NOMO-1 treated with dmso at 0.1 percent for 144 hours (cell line): ENCODE results near the gene PRKACG.

Source experiments
- DNase-seq: peaks from one replicate; lab custom pipeline; 2025; ENCODE audit not compliant: unreplicated experiment; lab: John Stamatoyannopoulos, UW

The PRKACG gene

DNA sequence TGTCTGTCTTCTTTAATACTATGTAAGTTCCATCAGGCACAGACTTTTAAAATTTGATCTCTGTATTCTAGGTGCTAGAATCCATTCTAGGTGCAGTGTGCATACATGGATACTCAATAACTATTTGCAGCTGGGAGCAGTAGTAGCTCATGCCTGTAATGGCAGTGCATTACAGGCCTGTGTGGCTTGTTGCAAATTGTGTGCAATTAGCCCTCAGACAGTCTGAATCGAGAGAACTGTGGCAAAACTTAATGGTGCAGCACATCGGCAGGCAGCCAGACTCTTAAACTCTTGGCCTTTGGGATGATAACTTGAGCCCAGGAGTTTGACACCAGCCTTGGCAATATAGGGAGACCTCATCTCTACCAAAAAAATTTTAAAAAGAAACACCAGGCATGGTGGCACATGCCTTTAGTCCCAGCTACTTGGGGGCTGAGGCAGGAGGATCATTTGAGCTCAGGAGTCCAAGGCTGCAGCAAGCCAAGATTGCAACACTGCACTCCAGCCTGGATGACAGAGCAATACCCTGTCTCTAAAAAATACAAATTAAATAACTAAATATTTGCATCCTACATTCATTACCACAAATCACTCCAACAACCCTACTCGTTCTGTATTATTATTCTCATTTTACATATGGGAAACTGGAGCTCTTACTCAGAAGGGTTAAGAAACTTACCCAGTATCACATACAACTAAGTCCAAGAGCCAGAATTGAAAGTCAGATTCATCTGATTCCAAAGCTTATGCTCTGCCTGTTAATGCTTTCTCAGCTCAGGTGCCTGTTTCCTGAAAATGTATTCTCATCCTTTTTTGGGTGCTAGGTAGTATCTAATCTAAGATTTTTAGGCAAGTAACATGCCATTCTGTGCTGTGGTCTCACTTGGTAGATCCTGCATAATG lies 30.1 kb downstream of the PRKACG start:
- DNase-seq = no peak

DNA sequence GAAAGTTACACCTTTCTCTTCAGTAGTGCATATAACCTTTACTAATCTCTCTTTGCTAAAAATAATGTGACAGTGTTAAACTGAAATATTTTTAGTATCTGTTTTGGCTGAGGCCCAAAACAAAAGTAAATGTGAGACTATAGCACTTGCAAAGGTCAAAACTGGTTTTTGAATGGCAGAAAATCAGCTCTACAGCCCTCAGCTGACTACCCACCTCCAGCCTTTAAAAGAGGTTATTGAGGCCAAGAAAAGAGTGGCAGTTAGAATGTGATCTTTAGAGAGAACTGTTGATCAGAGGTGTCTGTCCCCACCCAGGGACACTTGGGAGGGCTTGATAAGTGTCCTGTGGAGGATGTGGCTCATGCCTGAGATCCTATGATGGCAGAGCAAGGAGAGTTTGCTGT lies 30.9 kb downstream of the PRKACG start:
- DNase-seq = no peak

DNA sequence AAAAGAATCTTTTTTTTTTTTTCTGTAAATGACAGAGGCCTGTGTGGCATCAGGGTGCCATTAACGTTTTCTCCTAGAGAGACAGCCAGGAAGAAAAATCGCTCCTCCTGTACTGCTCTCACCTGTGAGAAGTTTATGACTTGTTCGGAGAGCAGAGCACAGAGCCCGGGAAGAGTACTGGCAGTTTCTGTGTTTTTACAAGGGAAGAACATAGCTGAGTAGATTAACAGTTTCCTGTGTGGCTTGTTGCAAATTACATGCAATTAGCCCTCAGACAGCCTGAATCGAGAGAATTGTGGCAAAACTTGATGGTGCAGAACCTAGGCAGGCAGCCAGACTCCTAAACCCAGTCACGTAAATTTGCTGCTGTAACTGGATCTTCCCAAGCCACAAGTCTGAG lies 32.1 kb downstream of the PRKACG start:
- DNase-seq = peak; percentile 28

DNA sequence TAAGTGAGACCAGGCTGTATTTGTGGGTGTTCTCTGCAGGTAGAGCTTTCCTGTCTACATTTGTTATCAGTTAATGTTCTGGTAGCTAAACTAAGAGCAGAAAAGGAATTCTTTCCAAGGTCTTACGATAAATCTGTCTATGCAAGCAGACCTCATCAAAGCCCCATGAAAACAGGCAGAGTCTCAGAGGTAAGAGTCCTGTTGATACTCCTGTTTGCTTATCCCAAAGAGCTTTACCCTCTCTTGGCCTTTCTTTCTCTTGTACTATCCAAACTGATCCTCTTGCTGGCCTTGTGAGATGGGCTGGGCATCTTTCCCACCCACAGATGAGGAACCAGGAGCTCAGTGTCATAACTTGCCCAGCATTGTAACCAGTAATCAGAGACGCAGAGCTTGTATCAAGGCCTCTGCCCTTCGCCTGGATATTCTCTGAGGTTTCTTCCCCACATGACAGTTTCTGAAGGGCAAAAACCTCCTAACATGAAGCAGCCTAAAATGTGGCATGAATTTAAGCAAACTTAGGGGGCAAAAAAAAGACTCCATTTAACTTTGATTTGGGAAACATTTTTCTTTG lies 33.5 kb downstream of the PRKACG start:
- DNase-seq = no peak

DNA sequence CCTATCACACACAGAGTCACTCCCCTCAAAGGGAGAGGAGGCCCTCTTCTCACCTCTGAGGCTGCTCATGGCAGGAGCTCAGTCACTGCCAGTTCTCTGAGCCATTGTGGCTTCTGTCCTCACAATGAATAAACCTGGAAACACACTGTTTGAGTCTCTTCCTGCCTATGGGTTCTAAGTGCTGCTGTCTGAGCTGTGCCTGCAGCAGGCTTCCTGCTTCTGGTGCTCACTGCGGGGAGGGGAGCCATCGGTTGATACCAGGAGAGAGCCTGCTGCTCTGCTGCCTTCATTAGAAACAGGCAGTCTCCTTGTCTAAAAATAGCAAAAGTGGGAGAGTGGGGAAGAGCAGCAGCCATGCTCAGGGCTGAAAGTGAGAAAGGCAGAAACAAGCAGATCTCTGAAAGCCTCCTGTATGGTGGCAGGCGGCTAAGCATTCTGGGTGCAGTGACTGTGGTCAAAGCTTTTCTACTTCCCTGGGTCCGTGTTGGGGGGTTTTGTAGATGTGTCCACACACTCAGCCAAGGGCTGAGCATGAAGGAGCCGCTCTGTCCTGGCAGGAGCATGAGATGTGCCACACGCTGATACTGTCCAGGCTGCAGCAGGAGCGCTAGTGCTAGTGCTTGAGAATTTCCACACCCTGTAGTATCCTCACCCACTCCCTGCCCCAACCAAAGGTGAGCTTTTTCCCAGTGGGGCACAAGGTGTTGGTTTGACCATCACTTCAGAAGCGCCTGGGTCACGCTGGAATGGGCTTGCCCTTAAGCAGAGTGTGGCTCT lies 34.2 kb downstream of the PRKACG start:
- no peak for DNase-seq

DNA sequence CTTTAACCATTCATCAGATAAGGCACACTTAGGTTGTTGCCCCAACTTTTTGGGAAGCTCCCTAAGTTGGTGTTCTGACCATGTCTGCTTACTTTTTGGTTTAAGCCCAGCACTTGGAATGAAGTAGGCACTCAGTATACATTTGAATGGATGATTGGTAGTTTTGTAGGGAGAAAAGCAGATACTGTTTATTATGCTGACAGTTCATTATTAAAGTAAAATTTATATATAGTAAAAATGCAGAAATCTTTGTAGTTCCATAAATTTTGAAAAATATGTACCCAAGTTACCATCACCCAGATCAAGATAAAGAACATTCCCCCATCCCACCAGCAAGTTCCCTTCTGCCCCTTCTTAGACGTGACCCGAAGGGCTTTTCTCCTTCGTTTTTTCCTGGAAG lies 35.4 kb downstream of the PRKACG start:
- no peak for DNase-seq

DNA sequence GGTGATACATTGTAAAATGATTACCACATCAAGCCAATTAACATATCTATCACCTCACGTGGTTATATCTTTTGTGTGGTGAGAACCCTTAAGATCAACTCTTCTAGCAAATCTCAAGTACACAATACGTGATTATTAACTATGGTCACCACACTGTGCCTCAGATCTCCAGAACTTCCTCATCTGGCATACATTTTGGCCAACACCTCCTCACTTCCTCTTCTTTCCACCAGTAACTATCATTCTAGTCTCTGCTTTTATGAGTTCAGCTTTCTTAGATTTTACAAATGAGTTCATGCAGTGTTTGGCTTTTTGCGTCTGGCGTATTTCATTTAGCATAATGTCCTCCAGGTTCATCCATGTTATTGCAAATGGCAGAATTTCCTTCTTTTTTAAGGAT lies 35.8 kb downstream of the PRKACG start:
- DNase-seq = peak; percentile 60

DNA sequence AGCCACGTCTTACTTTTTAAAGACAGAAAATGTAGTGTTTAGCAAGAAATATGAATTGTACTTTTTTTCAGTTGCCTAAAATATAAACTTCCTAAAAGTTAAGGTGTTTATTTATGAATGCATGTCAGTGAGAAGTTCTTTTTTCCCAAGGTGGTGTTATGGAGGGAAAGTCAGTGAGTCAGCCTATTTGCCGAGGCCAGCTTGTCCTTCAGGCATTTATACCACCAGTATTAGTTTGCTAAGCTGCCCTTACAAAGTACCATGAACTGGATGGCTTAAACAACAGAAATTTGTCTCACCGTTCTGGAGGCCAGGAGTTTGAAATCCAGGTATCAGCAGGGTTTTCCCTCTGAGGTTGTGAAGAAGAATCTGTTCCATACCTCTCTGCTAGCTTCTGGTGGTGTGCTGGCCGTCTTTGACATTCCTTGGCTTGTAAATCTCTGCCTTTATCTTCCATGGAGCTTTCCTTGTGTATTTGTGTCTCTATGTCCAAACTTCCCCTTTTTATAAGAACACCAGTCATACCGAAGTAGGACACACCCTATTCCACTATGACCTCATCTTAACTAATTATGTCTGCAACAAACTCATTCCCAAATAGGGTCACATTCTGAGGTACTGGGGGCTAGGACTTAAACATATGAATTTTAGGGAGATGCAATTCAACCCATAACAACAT lies 38.4 kb downstream of the PRKACG start:
- no peak for DNase-seq

DNA sequence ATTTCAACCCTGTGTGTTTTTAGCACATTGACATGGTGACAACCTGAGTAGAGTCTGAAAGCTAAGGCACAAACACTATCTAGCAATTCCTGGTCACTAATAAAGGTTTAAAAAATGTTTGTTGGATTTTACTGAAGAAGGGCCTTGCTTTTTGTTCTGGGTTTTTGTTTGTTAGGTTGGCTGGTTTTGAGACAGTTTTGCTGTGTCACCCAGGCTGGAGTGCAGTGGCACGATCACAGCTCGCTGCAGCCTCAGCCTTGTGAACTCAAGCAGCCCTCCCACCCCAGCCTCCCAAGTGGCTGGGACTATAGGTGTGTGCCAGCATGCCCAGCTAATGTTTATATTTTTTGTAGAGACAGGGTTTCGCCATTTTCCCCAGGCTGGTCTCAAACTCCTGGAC lies 39.0 kb downstream of the PRKACG start:
- DNase-seq = no peak

DNA sequence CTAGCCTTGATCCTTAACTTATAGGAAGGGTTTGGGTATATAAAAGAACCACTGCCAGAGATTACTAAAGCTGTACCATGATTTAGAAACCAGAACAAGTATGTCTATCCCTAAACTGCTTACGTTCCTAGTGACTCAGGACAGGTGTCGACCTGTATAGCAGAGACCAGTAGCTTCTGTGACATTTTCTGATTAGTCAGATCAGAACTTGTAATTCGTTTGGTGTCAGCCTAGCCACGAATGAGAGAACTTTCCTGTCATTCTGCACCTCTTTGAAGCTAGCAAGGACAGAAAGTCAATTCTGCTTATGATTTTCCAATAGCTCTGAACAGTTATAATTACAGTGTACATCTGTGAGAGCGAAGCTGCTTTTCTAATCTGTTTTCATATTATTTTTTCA lies 39.5 kb downstream of the PRKACG start:
- no peak for DNase-seq

DNA sequence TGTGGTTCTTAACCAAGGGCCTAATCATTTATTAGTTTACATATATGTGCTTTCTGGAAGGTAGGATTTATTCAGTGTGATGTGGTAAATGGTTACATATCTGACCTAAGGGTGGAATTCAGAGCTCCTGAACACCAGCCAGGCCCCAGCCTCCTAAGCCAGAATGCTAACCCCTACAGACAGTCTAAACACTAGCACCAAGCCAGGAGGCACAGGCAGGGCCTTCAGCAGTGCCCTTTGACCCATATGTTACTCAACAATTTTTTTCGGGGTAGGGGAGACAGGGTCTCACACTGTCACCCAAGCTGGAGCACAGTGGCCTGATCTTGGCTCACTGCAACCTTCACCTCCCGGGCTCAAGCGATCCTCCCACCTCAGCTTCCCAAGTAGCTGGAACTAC lies 40.3 kb downstream of the PRKACG start:
- no peak for DNase-seq

DNA sequence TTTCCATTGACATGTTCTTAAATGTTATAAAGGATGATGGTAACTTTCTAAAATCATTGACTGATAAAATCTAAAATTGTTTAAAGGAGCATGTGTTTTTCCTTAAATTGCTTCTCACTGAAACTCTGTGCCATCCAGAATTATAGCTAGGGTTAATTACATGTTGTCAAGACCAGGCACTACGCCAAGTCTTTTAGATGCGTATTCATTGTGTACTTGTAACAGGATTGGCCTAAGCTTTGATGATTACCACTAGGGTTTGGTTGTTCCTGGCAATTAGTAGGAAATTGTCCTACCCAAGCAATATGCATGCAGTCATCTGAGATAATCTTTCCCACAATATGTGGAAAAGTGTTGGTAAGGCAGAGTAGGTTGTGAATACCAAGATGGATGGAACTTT lies 43.8 kb downstream of the PRKACG start:
- DNase-seq = no peak

DNA sequence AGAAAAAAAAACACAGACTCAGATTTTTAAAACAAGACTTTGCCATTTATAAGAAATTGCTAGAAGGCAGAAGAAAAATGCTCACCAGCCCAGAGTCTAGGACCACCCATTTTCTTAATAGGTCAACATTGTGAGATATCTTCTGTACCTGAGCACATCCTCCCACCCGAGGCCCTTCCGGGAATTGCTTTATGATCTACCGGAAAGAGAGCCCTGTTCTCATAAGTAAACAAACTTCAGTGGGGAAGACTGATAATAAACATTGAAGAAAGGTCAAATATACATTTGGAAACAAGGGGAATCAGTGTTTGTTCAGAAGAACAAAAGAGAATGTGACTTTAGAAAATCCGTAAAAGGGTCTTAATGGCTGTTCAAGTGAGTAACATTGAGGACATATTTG lies 44.4 kb downstream of the PRKACG start:
- DNase-seq = no peak

DNA sequence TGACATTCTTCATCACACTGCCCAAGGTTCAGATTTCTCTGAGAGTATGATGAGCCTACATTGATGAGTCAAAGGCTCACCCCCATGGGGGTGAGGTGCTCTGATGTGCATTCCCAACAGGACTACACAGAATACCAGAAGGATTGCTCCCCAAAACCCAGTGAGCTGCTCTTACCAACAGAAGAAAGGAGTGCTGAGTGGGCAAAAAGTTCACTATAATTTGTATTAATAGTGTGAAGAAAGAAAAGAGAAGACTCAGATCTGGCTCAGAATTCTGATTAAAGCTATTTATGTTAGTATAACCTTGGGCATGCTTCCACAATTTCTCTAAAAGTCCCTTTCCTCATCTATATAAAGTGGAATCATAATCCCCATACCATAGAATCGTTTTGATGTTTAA lies 46.1 kb downstream of the PRKACG start:
- no peak for DNase-seq

DNA sequence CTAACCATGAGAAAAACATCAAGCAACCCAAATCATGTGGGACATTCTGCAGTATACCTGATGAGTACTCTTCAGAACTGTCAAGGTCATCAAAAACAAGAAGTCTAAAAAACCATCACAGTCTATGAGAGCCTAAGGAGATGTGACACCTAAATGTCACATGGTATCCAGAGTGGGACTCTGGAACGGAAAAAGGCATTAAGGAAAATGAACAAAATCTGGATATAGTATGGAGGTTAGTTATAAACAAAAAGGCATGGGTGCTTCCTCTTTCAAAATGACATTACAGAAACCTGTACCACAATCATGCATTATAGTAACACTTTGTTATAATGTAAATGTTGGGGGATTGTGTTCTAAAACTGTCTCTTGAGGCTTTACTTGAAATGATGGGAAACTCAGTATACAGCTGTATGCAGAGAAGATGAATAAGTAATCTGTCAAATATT lies 47.4 kb downstream of the PRKACG start:
- DNase-seq = no peak

DNA sequence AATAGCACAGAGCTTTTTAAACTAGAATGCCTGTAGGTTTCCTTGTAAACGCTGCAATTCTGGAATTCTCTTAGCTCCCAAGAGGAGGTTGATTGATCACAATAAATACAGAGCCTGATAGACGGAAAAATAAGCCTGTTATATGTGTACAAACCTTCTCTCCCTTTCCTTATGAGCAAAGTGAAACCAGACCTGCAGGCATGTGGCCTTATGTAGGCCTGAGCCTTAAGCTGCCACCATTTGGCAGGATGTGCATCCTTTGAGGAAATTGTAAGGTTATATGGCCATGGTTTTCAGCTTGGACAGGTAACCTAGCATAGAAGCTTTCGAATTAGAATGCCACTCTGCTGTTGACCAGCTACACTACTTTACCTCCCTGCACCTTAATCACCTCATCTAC lies 49.1 kb downstream of the PRKACG start:
- no peak for DNase-seq

DNA sequence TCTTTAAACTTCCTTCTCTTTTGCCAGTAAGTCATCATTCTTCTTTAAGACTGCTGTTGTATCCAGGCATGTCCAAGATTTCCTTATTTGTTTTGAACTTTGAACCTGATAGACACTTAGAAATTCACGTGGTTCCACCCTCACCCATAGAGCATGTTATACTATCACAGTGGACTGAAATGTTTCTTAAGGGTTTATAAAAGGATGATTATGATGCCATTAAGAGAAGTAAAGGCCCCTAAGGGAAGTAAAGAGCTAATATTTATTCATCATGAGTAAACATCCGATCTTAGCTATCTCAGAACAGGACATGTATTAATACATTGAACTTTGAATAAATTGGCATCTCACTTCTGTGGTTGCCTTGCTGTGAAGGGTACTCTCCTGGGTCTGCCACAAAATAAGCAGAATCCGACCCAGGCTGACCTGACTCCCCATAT lies 49.8 kb downstream of the PRKACG start:
- DNase-seq = no peak

DNA sequence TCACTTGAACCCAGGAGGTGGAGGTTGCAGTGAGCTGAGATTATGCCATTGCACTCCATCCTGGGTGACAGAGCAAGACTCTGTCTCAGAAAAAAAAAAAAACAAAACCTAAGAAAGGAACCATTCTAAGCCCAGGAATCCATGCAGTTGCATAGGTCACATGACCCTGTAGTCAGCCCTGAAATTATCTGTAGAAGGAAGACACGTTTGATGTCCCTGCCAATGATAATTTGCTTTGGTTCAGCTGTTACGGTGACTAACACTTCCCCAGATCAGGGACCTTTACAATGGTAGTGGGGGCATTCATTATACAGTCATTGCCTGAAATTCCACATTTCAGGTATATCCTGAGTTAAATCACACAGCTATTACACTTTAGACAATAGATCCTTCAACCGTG lies 50.5 kb downstream of the PRKACG start:
- DNase-seq = no peak
